HG03103 (cell line): ENCODE data around the gene PNKD.
"Not testable (repeated sequence)": the region's sequence is repeated elsewhere in the genome, so short reads cannot be mapped to it uniquely, and the experiment has no call there.

Experiments used
- ATAC-seq: cut with Tn5 transposase; IDR thresholded peaks from one replicate; pipeline ENCODE4 v1.9.1; 2021; ENCODE audit warnings: low read depth; ENCODE audit not compliant: unreplicated experiment

Gene PNKD

DNA sequence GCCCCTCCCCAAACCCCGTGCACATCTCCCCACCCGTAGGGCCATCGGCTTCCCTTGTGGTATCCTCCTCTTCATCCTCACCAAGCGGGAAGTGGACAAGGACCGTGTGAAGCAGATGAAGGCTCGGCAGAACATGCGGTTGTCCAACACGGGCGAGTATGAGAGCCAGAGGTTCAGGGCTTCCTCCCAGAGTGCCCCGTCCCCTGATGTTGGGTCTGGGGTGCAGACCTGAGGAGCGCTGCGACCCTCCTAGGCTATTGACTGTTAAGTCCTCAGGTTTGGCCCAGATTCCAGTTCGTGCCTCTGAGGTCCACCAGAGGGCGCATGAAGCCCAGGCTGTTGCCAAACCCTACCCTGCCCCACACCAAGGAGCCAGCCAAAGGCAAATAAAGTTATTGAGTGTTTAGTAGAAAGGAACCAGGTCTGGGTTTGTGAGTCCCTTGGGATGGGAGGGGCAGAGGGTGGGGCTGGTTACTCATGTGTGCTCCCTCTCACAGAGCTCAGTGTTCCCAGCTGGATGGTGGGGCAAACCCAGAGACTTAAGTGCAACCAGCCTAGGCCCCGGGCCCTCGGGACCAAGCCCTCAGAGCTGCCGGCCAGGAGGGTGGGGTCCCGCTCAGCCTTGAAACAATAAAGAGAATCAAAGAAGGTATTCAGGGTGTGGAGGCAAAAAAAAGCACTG lies 2.4 kb downstream of the PNKD start:
- ATAC-seq = no peak

DNA sequence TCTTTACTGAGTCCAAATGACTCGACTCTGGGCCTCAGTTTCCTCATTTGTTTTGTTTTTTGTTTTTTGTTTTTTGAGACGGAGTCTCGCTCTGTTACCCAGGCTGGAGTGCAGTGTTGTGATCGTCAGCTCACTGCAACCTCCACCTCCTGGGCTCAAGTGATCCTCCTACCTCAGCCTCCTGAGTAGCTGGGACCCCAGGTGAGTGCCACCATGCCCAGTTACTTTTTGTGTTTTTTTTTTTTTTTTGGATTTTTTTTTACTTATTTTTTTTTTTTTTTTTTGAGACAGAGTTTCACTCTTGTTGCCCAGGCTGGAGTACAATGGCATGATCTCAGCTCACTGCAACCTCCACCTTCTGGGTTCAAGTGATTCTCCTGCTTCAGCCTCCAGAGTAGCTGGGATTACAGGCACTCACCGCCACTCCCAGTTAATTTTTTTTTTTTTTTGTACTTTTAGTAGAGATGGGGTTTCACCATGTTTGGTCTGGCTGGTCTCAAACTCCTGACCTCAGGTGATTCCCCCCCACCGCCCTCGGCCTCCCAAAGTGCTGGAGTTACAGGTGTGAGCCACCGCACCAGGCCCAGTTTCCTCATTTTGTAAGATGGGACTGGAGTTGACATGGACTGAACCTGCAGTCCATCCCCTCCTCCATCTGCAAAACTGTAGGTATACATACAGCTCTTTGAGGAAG lies 3.0 kb downstream of the PNKD start:
- not testable (repeated sequence) for ATAC-seq

- ATAC-seq = no peak
Observed at GRCh38 chr2:218273908-218274249, 3.6 kb downstream of the PNKD start.

GRCh38 chr2:218274586-218274985 lies 4.3 kb downstream of the PNKD start:
- ATAC-seq = no peak

- no peak for ATAC-seq
Observed at GRCh38 chr2:218275371-218276072, 5.2 kb downstream of the PNKD start.

DNA sequence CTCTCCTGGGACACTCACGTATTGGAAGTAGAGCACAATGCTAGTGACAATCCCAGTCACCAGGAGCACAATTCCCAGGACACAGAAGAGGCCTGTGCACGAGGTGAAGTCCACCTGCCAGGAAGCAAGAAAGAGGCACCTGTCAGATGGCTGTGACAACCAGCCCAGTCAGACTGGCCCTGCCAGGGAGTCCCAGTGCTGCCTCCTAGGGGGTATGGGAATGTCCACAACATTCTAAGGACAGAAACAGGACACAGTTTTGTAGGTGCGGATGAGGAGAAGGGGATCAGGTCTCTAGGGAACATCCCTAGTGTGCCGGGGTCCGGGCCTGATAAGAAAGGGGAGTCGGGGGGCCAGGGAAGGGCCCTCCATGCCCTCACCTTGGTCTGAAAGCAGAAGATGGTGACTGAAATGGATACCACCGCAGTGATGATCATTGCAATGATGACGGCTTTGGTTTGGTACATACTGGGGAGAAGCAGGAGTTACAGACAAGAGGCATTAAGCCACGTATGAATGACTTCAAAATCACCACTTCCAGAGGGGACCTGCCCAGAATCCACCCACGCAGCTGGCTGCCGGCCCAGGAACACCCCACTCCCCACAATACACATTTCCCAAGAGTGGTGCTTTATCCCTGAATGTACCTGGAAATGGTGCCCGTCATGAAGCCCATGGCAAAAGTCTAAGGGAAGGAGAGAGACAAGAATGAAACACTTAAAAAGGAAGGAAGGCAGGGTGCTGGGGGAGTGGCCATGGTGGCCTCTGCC lies 6.9 kb downstream of the PNKD start:
- no peak for ATAC-seq

GRCh38 chr2:218277921-218278320 lies 7.6 kb downstream of the PNKD start:
- no peak for ATAC-seq

DNA sequence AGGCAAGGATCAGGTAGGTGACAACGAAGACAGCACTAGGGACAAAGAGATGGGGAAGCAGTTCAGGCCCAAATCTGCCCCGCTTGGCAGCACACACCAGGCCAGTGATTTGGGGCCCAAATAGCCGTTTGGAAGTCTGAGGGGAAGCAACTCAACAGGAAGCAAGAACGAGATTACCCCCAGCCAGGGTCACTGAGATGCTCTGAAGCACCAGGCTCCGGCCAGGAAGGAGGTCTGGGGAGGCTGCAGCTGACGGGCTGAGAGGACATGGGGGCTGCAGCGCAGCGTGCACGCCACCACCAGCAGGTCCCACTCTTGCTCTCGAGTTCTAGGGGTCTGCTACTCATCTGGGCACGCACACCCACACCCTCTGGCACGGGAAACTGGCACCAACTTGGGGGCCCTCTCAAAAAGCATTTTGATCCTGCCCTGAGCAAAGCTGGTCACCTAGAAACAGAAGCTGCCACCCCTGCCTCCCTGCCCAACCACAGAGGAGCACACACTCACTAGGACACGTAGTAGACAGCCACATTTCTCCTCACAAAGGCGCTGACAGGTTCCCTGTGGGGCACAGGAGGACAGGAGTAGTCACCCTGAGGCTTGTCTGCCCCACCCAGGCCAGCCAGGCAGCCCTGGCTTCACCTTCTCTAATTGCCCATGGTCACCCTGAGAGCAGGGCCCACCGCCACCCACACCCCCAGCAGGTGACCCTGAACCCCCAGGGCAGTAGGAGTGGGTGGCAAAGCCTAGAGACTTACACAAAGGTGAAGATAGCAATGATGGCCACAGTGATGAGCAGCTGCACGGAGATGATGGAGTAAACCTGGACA lies 8.4 kb downstream of the PNKD start:
- no peak for ATAC-seq

DNA sequence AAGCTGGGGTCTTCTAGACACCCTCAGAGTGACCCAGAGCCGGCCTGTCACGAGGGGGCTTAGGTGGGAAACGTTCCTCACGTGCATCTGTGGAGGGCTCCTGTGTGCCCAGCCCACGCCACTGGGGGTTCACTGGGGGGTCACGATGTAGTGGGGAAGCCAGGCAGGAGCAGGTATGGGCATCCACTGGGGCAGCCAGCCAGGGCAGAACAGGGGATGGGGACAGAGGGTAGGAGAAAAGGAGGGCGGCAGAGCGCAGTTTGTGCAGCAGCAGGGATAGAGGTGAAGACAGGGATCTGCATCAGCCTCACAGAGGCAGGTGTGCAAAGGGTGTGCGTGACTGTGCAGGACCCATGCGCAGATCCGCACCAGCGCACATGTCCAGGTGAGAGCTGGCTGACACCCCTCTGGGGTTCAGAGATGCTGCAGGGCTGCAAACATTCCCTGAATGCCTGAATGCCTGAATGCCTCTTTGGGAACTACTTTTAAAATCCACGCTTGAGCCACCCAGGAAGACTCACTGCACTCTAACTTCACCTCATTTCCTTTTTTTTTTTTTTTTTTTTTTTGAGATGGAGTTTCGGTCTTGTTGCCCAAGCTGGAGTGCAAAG lies 10.0 kb downstream of the PNKD start:
- no peak for ATAC-seq

GRCh38 chr2:218281449-218281848 lies 11.1 kb downstream of the PNKD start:
- ATAC-seq = no peak

DNA sequence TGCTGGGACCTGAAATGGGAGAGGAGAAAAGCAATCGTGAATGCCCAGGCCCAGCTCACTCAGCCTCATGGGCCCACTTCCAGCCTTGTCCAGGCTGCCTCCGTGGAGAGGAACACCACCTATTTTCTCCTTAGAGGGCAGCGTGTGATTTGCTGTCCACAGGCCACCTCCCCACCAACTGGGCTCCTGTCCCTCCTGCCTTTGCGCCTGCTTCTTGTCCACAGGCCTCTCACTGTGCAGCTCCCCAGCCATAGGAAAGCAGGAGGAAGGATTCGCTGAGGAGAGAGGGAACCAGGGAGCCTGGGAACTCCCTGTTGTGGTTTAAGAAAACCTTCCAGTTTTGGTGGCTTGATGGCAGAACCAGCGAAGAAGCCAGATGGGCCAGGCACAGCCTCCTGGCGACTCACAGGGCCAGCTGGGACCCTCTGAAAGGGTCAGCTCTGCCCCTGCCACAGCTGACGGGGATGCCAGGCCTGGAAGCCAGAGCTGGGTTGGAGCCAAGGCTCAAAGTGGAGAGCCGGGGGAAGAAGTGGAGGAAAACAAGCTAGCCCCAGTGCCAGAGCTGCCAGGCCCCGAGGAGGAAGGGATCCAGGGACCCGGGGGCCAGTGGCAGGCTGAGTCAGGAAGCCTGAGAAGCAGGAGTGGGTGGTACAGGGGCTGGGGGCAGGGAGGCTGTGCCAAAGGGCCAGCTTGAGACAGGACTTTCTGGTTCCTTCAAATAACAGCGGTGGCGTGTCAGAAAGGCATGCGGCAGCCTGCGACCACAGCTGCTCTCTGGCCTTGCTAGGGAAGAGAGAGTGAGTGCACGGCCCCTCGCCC lies 12.1 kb downstream of the PNKD start:
- ATAC-seq = no peak

- peak; percentile 42 for ATAC-seq
Observed at GRCh38 chr2:218284106-218284811, 13.9 kb downstream of the PNKD start.

GRCh38 chr2:218285604-218286003 lies 15.3 kb downstream of the PNKD start:
- ATAC-seq = no peak

- ATAC-seq = peak; percentile 53
Observed at GRCh38 chr2:218286570-218287459, 16.5 kb downstream of the PNKD start.

DNA sequence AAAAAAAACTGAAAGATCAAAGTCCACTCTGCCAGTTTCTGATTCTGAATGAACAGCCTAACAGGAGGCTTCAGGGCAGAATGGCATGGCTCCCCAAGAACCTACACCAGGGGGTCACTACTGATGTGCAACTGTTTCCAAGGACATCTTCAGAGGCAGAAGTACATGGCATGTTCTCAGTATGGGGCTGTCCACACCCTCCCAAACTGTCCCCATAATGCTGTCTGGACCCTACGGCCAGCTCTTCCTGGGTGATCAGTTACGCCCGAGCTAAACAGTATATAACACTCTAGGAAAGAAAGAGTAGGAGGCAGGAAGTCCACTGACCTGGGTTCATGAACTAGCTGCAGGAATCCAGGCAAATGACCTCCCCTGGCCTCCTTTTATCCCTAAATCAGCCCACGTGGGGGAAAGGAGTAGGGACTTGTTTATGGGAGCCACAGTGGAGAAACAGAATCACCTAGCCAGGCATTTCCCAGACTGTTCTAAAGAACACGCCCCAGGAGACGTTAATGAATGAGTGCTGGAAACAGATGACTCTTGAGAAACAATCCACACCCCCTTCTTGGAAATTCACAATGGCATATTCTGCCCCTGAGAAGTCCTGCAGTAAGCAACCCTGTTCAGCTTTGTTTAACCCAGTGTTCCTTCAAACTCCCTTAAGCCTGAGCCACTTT lies 19.5 kb downstream of the PNKD start:
- ATAC-seq = no peak

- peak; percentile 40 for ATAC-seq
Observed at GRCh38 chr2:218290316-218291261, 20.3 kb downstream of the PNKD start.
